Measurements from ENCODE around the gene OCEL1.

DNA sequence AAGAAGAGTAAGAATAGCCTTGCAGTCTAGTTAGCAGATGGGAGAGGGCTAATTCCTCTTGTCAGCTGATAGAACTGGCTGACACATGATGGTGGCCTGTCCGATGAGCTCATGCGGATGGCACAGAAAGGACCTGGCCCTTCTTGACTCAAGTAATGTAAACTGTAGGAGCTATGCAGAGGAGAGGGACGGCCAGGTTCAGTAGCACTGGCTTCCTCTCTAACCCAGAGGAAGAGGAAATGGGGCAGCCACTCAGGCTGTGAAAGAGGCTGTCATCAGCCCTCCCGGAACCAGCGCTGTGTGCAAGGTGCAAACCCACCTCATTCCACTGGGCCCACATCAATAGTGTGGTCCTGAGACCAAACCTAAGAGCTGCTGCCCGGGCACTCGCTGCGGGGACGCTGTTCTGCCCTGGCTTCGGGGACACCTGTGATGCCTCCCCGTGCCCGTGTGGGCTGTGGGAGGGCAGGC is 41.6 kb upstream of the OCEL1 start:
- TF ChIP-seq CTCF (IDR thresholded peaks at IDR 0.05): no peak
- TF ChIP-seq POLR2A (IDR thresholded peaks at IDR 0.05): no peak
